Measurements from ENCODE around the gene FAM193B.

Gene FAM193B

DNA sequence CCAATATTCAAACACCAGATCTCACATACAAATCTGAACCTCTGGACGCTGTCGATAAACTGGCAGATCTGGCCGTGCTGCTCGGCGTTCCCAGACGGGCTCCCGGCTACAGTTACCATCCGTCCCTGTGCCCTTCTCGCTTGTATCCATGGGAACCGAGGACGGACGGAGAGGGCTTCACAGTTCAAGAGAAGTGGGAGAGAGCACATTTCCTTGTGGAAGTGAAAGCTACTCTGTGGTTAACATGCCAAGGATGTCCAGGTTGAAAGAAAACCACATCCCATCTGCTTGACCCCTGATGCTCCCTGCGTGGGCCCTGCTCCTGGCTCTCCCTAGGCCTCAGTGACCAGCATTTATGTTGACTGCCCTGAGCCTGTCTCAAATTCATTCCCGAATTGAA is 74.6 kb downstream of the FAM193B start:
- DNase-seq (ENCODE audit: low spot score): no peak
- TF ChIP-seq, protein P1, sequence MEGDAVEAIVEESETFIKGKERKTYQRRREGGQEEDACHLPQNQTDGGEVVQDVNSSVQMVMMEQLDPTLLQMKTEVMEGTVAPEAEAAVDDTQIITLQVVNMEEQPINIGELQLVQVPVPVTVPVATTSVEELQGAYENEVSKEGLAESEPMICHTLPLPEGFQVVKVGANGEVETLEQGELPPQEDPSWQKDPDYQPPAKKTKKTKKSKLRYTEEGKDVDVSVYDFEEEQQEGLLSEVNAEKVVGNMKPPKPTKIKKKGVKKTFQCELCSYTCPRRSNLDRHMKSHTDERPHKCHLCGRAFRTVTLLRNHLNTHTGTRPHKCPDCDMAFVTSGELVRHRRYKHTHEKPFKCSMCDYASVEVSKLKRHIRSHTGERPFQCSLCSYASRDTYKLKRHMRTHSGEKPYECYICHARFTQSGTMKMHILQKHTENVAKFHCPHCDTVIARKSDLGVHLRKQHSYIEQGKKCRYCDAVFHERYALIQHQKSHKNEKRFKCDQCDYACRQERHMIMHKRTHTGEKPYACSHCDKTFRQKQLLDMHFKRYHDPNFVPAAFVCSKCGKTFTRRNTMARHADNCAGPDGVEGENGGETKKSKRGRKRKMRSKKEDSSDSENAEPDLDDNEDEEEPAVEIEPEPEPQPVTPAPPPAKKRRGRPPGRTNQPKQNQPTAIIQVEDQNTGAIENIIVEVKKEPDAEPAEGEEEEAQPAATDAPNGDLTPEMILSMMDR (IDR thresholded peaks at IDR 0.05): no peak
- Histone ChIP-seq H3K4me3 (no peak overlapping the region), H3K27ac (peak overlapping the region; percentile 58 to 97)

DNA sequence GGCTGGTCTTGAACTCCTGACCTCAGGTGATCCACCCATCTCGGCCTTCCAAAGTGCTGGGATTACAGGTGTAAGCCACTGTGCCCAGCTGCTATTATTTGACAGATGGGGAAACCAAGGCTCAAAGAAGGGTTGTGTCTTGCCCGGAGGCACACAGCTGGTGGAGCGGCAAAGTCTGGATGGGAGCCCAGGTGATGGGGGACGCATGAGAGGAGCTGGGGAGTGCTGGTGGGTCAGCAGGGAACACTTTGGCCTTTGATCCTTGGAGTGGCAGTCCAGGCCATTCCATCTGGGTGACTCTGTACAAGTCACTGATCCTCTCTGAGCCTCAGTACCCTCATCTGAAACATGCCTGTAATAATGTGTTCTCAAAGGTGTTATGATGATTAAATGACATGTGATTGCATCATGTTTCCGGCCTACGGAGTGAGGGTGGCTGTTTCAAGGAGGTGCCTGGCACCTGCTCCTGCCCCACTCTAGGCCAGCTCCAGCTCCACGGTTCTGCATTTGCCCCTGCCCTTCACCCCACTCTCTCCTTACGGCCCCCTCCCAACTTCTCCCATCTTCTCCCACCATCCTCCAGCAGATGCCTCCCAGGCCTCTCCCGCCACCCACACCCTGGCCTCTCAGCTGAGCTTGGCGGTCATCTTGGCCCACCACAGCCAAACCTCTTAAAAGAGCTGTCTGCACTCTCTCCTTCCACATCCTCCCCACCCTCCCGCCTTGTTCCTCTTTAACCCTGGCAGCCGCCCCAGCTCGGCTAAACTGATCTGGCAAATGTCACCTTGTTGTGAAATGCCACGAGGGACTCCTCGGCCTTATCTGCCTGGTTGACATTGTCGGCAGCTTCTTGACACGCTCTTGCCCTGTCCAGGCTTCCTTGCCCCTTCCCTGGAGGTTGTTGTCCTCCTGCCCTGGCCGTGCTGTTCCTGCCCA is 75.4 kb downstream of the FAM193B start:
- Histone ChIP-seq H3K27ac (peak overlapping the region; percentile 58 to 97), H3K4me3 (peak overlapping the region; percentile 43)
- peak; percentile 95 for DNase-seq (ENCODE audit: low spot score)
- TF ChIP-seq, protein P1 (IDR thresholded peaks at IDR 0.05): no peak

DNA sequence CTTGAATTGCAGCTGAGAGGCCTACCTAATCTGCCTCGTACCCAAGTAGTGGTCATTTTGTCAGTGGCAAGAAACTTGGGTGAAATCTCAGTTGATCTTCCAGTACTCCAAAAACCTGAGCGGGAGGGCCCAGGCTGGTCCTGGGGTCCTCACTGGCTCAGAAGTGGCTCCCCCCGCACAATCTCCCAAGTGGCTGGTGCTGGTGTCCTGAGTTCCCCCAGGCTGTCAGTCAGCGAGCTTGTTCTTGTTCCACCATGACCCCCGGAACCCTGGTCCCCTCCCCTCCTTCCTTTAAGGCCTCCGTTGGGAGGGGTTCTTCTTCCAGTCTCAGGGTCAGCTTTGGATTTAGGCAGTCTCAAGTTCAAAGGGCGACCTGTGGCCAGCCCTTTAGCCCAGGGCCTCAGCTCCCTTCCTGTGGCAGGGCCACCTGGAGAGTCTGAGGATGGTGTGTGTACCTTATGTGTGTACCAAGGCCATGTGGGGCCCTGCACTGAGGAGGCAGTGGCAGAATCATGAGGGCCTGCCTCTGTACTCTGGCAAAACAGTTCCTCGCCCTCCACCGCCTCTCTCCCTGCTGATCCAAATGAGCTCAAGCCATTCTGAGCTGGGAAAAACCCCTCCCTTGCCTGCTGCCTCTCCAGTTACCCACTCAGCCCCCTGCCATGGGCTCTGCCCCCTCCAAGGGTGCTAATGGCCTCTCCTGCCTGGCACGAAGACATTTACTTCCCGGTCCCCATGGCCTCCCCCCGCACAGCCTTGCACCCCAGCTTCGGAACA is 76.5 kb downstream of the FAM193B start:
- no peak for DNase-seq (ENCODE audit: low spot score)
- Histone ChIP-seq H3K27ac (peak overlapping the region; percentile 12 to 97), H3K4me3 (no peak overlapping the region)
- TF ChIP-seq, protein P1 (IDR thresholded peaks at IDR 0.05): no peak

DNA sequence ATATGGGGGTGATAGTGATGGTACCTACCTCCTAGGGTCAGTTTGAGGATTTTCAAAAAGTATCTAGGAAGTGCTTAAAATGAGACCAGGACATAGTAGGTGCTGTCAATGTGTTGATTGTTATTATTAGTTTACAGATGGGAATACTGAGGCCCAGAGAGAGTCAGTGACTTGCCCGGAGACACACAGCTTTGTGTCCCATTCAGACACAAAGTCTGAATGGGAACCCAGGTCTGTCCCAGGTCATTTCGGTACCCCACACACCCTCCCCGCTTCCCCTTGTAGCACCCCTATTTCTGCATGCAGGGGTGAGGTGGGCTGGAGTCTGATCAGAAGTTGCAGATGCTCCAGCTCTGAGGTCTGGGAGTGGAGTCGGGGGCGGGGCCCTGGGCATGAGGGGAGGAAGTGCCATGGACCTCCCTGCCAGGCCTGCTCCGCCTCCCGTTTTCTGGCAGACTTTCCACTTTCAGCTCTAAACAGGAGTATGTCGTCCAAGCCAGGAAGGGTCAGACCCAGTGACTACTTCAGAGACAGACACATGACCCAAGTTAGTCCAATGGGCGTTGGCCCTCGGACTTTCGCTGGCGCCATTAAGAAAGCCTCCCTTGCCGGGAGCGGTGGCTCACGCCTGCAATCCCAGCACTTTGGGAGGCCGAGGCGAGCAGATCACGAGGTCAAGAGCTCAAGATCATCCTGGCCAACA is 77.7 kb downstream of the FAM193B start:
- TF ChIP-seq, protein P1 (IDR thresholded peaks at IDR 0.05): no peak
- DNase-seq (ENCODE audit: low spot score): no peak
- Histone ChIP-seq H3K27ac (peak overlapping the region; percentile 62 to 97), H3K4me3 (peak overlapping the region; percentile 15)

DNA sequence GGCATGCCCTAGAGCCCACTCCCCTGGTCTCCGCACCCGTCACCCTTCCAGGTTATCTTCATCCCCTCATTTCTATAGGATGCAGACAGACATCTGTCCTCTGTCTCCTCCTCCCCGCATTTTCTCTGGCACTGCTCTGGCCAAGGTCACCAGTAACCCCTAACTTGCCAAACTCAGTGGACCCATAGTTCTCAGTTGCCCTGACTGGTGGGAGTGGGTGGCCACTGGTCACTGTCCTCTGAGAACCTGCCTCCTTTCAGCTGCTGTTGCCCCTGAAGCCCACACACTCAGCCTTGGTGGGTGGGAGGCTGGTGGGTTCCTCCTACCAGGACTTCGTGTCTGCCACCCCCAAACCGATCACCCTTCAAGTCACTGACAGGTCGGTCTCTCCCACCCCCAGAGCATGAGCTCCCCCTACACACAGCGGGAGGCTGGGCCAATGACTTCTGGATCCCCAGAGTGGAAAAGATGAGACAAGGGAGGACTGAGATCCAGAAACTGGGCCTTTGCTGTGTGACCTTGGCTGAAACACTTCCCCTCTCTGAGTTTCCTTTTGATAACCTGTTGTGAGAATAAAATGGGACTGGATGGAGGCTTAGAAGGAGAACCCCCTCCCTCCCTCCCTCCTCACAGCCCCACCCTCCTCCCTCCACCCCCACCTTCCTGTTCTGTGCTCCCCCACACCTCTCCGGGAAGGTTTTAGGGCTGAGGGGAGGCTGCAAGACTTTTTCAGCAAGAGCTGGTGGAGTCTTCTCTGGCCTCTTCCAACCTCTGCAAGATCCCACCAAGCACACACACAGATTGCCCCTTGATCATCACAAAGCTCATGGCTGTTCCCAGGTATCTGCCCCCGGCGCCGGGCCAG is 78.6 kb downstream of the FAM193B start:
- Histone ChIP-seq H3K4me3 (no peak overlapping the region), H3K27ac (peak overlapping the region in 1 of 2 donors; percentile 97)
- no peak for DNase-seq (ENCODE audit: low spot score)
- TF ChIP-seq, protein P1 (IDR thresholded peaks at IDR 0.05): no peak

All from coronary artery (tissue), 2 donors.